Measurements from ENCODE around the gene ITIH2.

ITIH2 gene

DNA sequence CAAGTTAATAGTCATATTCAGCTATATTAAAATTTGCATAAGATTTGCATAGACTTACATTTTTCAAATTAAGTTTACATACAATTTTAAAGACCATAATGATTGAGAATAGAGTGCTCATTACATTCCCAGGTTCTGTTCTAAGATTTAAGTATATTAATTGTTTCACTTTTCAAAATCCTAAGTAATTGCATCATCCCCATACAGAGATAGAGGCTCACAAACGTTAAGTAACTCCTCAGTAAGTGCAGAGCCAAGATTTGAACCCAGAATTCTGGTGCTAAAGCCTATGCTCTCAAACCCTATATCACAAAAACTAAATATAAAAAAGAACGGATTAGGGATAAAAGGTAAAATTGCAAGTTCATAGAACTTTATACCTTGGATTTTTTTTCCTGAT lies 38.4 kb upstream of the ITIH2 start:
- no CpG with 5 or more reads among the region's 2 CpGs for WGBS (ENCODE audit: extremely low coverage, insufficient coverage, low lambda C conversion rate)
- H3K4me1 ChIP-seq (ENCODE audit: control insufficient read depth, low read depth, low read length) = no peaks in the 10 kb centered on the region

DNA sequence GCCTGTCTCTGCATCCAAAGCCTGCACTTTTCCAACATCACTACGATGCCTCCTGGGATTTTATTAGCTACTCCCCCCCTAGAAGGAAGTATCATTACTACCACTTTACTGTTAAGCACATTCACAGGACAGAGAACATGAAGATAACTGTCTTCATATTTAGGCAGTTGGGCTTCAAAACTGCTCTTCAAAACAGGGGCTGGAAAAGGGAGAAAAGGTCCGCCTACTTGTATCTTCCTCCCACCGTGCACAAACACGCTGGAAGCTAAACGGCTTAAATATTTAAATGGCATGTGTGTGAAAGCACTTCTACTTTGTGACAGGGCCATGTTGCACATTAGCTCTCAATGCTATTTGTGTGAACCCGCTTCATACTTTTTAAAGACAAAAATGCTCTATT lies 37.3 kb upstream of the ITIH2 start:
- Histone ChIP-seq H3K4me2 (ENCODE audit: low read length) (no peak overlapping the region), H4K8ac (ENCODE audit: low read depth, low read length) (no peak overlapping the region), H3K4me1 (ENCODE audit: control insufficient read depth, low read depth, low read length) (no peaks in the 10 kb centered on the region), H2BK5ac (ENCODE audit: low read length) (no peak overlapping the region), H3K79me1 (ENCODE audit: low read length) (no peaks in the 10 kb centered on the region), H2BK15ac (replicated peaks; ENCODE audit: low read depth) (no peak overlapping the region), H2BK120ac (ENCODE audit: low read depth, low read length) (no peak overlapping the region), H3K36me3 (ENCODE audit: control insufficient read depth, insufficient read depth, low read length) (no peaks in the 10 kb centered on the region), H2AK5ac (ENCODE audit: low read length) (no peak overlapping the region), H3K79me2 (ENCODE audit: control insufficient read depth, insufficient read depth, low read length) (no peaks in the 10 kb centered on the region), H4K5ac (ENCODE audit: low read length) (no peak overlapping the region), H3K27ac (ENCODE audit: low read depth, low read length) (no peak overlapping the region), H3K4ac (ENCODE audit: low read depth, low read length) (no peak overlapping the region), H3K56ac (ENCODE audit: low read length) (no peak overlapping the region), H3K4me3 (ENCODE audit: low read length) (no peak overlapping the region), H3K9ac (ENCODE audit: low read length) (no peak overlapping the region), H3K18ac (ENCODE audit: low read length) (no peak overlapping the region), H3K27me3 (ENCODE audit: insufficient read depth, low read length, poor library complexity) (peaks cover 8% of the 10 kb centered on the region), H3K23ac (ENCODE audit: low read length) (no peak overlapping the region)
- no CpG with 5 or more reads among the region's 6 CpGs for WGBS (ENCODE audit: extremely low coverage, insufficient coverage, low lambda C conversion rate)
- DNase-seq = no peak

More for the DNA sequence above, 38.4 kb upstream of the ITIH2 start:
- Histone ChIP-seq H3K79me1 (ENCODE audit: low read length) (no peaks in the 10 kb centered on the region), H3K79me2 (ENCODE audit: control insufficient read depth, insufficient read depth, low read length) (no peaks in the 10 kb centered on the region), H4K8ac (ENCODE audit: low read depth, low read length) (no peak overlapping the region), H3K27me3 (ENCODE audit: insufficient read depth, low read length, poor library complexity) (peaks cover 8% of the 10 kb centered on the region), H2BK5ac (ENCODE audit: low read length) (no peak overlapping the region), H4K5ac (ENCODE audit: low read length) (no peak overlapping the region), H3K9ac (ENCODE audit: low read length) (no peak overlapping the region), H3K4ac (ENCODE audit: low read depth, low read length) (no peak overlapping the region), H3K27ac (ENCODE audit: low read depth, low read length) (no peak overlapping the region), H2AK5ac (ENCODE audit: low read length) (no peak overlapping the region), H3K18ac (ENCODE audit: low read length) (no peak overlapping the region), H3K56ac (ENCODE audit: low read length) (no peak overlapping the region), H2BK15ac (replicated peaks; ENCODE audit: low read depth) (no peak overlapping the region), H3K4me2 (ENCODE audit: low read length) (no peak overlapping the region), H3K36me3 (ENCODE audit: control insufficient read depth, insufficient read depth, low read length) (no peaks in the 10 kb centered on the region), H2BK120ac (ENCODE audit: low read depth, low read length) (no peak overlapping the region), H3K4me3 (ENCODE audit: low read length) (no peak overlapping the region), H3K23ac (ENCODE audit: low read length) (no peak overlapping the region)
- DNase-seq = no peak

DNA sequence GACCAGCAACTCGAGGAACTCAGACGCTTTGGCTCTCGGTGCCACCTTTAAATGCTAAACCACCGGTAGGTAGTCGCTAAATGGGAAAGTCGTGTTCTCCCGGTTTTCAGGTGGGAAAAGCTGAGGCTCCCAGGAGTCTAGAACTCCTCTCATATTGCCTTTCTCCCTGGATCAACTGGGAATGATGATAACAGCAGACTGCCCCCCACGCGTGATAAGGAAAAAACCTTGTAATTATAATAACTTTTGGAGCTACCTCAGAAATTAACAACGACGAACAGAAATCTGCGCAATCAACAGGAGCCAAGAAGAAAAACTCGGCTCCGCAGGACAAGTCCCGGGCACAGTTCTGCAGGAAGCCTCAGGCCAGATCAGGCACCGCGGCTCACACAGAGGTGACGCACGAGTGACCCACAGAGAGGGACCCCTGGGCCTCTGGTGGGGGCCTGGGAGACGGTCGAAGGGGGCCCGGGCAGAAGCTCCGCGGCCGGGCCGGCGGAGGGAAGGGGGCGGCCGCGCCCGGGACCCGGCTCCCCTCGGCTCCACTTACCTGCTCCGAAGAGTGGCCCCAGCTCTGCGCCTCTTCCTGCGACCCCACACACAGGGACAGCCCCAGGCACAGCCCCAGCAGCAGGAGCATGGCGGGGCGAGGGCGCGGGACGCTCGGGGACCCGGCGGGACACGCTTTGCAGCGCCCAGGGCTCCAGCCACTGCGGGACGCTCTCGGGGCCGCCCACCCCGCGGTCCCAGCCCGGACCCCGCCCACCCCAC lies 36.7 kb upstream of the ITIH2 start, which contains the start of gene ITIH5:
TSS of gene ITIH5 (minus strand) at position 714 of the 771 bp plus-strand sequence. CDS start at position 640, 74 bp downstream.
- Histone ChIP-seq H3K4me1 (ENCODE audit: control insufficient read depth, low read depth, low read length) (no peaks in the 10 kb centered on the region), H2AK5ac (ENCODE audit: low read length) (no peak within 1 kb of the TSS), H3K23ac (ENCODE audit: low read length) (no peak within 1 kb of the TSS), H3K4me3 (ENCODE audit: low read length) (peak within 1 kb of the TSS; percentile 45), H2BK5ac (ENCODE audit: low read length) (no peak within 1 kb of the TSS), H2BK120ac (ENCODE audit: low read depth, low read length) (no peak within 1 kb of the TSS), H4K8ac (ENCODE audit: low read depth, low read length) (no peak within 1 kb of the TSS), H3K79me2 (ENCODE audit: control insufficient read depth, insufficient read depth, low read length) (no peaks in the 10 kb centered on the region), H4K5ac (ENCODE audit: low read length) (no peak within 1 kb of the TSS), H3K56ac (ENCODE audit: low read length) (peak within 1 kb of the TSS; percentile 83), H3K36me3 (ENCODE audit: control insufficient read depth, insufficient read depth, low read length) (no peaks in the 10 kb centered on the region), H3K9ac (ENCODE audit: low read length) (peak within 1 kb of the TSS; percentile 52), H3K27me3 (ENCODE audit: insufficient read depth, low read length, poor library complexity) (peaks cover 8% of the 10 kb centered on the region), H3K4me2 (ENCODE audit: low read length) (peak within 1 kb of the TSS; percentile 61), H3K18ac (ENCODE audit: low read length) (no peak within 1 kb of the TSS), H3K27ac (ENCODE audit: low read depth, low read length) (no peak within 1 kb of the TSS), H3K79me1 (ENCODE audit: low read length) (no peaks in the 10 kb centered on the region), H2BK15ac (replicated peaks; ENCODE audit: low read depth) (no peak within 1 kb of the TSS), H3K4ac (ENCODE audit: low read depth, low read length) (no peak within 1 kb of the TSS)
- WGBS (ENCODE audit: extremely low coverage, insufficient coverage, low lambda C conversion rate) = no CpG with 5 or more reads among the region's 54 CpGs
- peak; percentile 30 for DNase-seq

DNA sequence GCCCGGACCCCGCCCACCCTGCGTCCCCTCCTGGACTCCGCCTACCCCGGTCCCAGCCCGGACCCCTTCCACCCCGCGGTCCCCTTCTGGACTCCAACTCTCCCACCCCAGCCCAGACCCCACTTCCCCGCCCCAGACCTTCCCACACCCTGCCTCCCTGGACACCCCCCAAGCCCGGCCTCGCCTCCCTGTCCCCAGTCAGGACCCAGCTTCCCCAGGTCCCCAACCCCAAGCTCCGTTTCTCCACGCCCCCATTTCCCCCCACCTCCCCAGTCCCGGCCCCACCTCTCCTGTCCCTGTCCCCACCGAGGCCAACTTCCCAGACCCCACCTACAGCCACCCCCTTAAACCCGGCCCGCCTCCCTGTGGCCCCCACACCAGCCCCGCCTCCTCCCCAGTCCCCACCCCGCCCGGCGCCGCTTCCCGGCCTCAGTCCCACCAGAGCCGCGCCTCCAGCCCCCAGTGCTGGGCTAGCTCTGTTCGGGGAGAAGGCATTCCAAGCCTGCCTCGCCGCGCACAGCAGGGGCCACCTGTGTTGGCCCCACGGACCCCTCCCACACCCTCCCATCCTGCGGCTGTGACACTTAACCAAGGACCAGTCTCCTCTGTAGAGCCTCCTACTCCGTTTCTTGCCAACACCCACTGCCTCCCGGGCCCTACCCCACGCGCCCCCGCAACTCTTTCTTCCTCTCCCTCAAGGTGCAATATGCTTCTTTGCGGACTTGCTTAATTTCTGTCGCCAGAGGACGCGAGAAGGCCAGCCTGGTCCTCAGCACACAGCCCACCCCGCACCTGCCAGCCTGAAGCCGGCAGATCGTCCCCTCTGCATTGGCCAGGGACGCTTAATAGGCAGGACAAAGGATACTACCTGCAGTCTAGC lies 35.6 kb upstream of the ITIH2 start:
- Histone ChIP-seq H3K4me2 (ENCODE audit: low read length) (peak overlapping the region; percentile 9), H3K4ac (ENCODE audit: low read depth, low read length) (no peak overlapping the region), H3K23ac (ENCODE audit: low read length) (no peak overlapping the region), H4K5ac (ENCODE audit: low read length) (no peak overlapping the region), H2BK15ac (replicated peaks; ENCODE audit: low read depth) (no peak overlapping the region), H3K27me3 (ENCODE audit: insufficient read depth, low read length, poor library complexity) (peaks cover 8% of the 10 kb centered on the region), H3K4me1 (ENCODE audit: control insufficient read depth, low read depth, low read length) (no peaks in the 10 kb centered on the region), H3K9ac (ENCODE audit: low read length) (no peak overlapping the region), H4K8ac (ENCODE audit: low read depth, low read length) (no peak overlapping the region), H2BK5ac (ENCODE audit: low read length) (no peak overlapping the region), H3K79me1 (ENCODE audit: low read length) (no peaks in the 10 kb centered on the region), H3K36me3 (ENCODE audit: control insufficient read depth, insufficient read depth, low read length) (no peaks in the 10 kb centered on the region), H2BK120ac (ENCODE audit: low read depth, low read length) (no peak overlapping the region), H3K18ac (ENCODE audit: low read length) (no peak overlapping the region), H3K79me2 (ENCODE audit: control insufficient read depth, insufficient read depth, low read length) (no peaks in the 10 kb centered on the region), H3K27ac (ENCODE audit: low read depth, low read length) (no peak overlapping the region), H3K4me3 (ENCODE audit: low read length) (peak overlapping the region; percentile 33), H2AK5ac (ENCODE audit: low read length) (no peak overlapping the region), H3K56ac (ENCODE audit: low read length) (peak overlapping the region; percentile 27)
- no CpG with 5 or more reads among the region's 44 CpGs for WGBS (ENCODE audit: extremely low coverage, insufficient coverage, low lambda C conversion rate)
- peak; percentile 50 for DNase-seq

DNA sequence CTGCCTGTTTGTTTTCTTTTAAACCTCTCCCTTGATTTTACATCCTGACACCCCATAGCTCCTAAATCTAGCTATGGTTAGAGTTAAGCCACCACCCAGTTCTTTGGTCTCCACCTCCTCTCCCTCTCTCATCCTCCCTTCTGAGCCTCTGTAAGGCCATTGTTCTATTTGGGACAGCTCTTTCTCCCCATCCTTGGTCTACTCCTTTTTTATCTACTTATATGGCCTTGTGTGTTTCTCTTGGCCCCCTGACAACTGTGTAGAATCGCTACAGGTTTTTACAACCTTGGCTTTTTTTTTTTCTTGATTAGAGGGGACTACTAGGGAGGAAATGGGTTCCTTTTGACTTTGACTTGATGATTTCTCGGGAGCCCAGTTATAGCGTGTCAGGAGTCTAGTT lies 33.0 kb upstream of the ITIH2 start:
- no peak overlapping the region for H2BK5ac ChIP-seq (ENCODE audit: low read length)
- H3K23ac ChIP-seq (ENCODE audit: low read length) = no peak overlapping the region
- H3K56ac ChIP-seq (ENCODE audit: low read length) = no peak overlapping the region
- no peak overlapping the region for H4K5ac ChIP-seq (ENCODE audit: low read length)
- peaks cover 8% of the 10 kb centered on the region for H3K27me3 ChIP-seq (ENCODE audit: insufficient read depth, low read length, poor library complexity)
- no peak overlapping the region for H2BK120ac ChIP-seq (ENCODE audit: low read depth, low read length)
- H3K79me1 ChIP-seq (ENCODE audit: low read length) = no peaks in the 10 kb centered on the region
- no peak overlapping the region for H3K4me2 ChIP-seq (ENCODE audit: low read length)
- H3K27ac ChIP-seq (ENCODE audit: low read depth, low read length) = no peak overlapping the region
- WGBS (ENCODE audit: extremely low coverage, insufficient coverage, low lambda C conversion rate) = no CpG with 5 or more reads among the region's 3 CpGs
- H2BK15ac ChIP-seq (replicated peaks; ENCODE audit: low read depth) = no peak overlapping the region
- H2AK5ac ChIP-seq (ENCODE audit: low read length) = no peak overlapping the region
- no peaks in the 10 kb centered on the region for H3K4me1 ChIP-seq (ENCODE audit: control insufficient read depth, low read depth, low read length)
- no peak overlapping the region for H4K8ac ChIP-seq (ENCODE audit: low read depth, low read length)
- no peak overlapping the region for H3K4ac ChIP-seq (ENCODE audit: low read depth, low read length)
- no peaks in the 10 kb centered on the region for H3K36me3 ChIP-seq (ENCODE audit: control insufficient read depth, insufficient read depth, low read length)
- no peak for DNase-seq
- H3K4me3 ChIP-seq (ENCODE audit: low read length) = no peak overlapping the region
- H3K79me2 ChIP-seq (ENCODE audit: control insufficient read depth, insufficient read depth, low read length) = no peaks in the 10 kb centered on the region
- no peak overlapping the region for H3K18ac ChIP-seq (ENCODE audit: low read length)
- no peak overlapping the region for H3K9ac ChIP-seq (ENCODE audit: low read length)
